Central memory CD8-positive, alpha-beta T cell (primary cell): Measurements from ENCODE around the gene TMEM200A.

Experiments
- ATAC-seq: fragments of 150-1000 bp; cut with Tn5 transposase; replicated peaks from 2 replicates; pipeline ENCODE4 v1.10.0; 2022; ENCODE audit warnings: mild to moderate bottlenecking, moderate FRiP score, moderate number of reproducible peaks; ENCODE audit not compliant: poor library complexity, severe bottlenecking; ENCODE audit errors: extremely low read depth
- DNase-seq, 2 donors: peaks; one replicate each; pipeline ENCODE4 v3.0.0; 2021; ENCODE audit warnings: low spot score in 2 of 2
- H3K27ac Mint-ChIP-seq: one replicate; pipeline ENCODE4 v1.8.0; 2022; ENCODE audit warnings: low read depth, mild to moderate bottlenecking, moderate library complexity, mixed read lengths
- H3K27me3 Mint-ChIP-seq: one replicate; pipeline ENCODE4 v1.8.0; 2022; ENCODE audit warnings: mixed read lengths
- H3K36me3 Mint-ChIP-seq: one replicate; pipeline ENCODE4 v1.8.0; 2022; ENCODE audit warnings: mild to moderate bottlenecking, moderate library complexity, mixed read lengths; ENCODE audit not compliant: insufficient read depth
- H3K4me1 Mint-ChIP-seq: one replicate; pipeline ENCODE4 v1.8.0; 2022; ENCODE audit warnings: mixed read lengths
- H3K4me3 Mint-ChIP-seq: one replicate; pipeline ENCODE4 v1.8.0; 2022; ENCODE audit warnings: mild to moderate bottlenecking, moderate library complexity, mixed read lengths
- H3K9me3 Mint-ChIP-seq: one replicate; pipeline ENCODE4 v1.8.0; 2022; ENCODE audit warnings: mixed read lengths

TMEM200A gene

DNA sequence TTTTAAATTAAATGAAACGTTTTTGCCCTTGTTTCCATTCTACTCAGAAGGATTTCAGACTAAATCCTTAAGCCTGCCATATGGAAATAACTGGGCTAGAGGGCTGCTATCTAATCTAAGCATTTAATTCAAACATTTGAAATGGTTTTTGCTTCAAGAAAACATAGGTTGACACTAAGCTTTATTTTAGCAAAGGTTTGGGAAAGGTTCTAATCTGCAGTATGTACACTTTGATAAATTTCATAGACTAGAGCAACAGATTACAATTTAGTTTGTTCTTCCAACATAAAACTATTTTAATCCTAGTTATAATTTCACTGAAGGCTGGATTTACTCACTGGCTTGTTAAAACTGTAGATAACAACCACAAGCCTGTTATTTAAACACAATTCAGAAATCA, 72.1 kb downstream of the TMEM200A start:
- Mint-ChIP-seq H3K27me3 (no peaks in the 10 kb centered on the region), H3K4me1 (no peaks in the 10 kb centered on the region), H3K27ac (no peak overlapping the region), H3K9me3 (no peaks in the 10 kb centered on the region), H3K36me3 (no peaks in the 10 kb centered on the region), H3K4me3 (no peak overlapping the region)
- DNase-seq: no peak
- no peak for ATAC-seq

- ATAC-seq (no peak), DNase-seq (no peak)
- Mint-ChIP-seq H3K27me3 (no peaks in the 10 kb centered on the region), H3K9me3 (no peaks in the 10 kb centered on the region), H3K4me1 (no peaks in the 10 kb centered on the region), H3K27ac (no peak overlapping the region), H3K36me3 (no peaks in the 10 kb centered on the region), H3K4me3 (no peak overlapping the region)
These were observed 81.6 kb downstream of the TMEM200A start for GRCh38 chr6:130447374-130447773.

DNA sequence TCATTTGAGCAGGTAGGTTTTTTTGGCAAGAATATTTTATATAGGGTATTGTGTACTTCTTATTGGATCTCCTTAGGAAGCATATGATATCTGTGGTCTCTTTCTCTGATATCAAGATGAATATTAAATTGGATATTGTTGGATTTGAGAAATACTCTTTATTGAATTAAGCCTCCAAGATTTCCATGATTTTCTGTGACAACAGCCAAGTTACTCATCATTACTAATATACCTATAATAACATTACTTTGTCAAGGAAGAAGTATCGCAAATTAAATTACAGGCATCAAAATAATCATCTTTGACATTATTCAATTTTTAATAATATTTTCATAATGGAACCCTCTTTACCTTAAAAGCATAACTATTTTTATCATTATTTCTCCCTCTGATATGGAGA, 86.5 kb downstream of the TMEM200A start:
- Mint-ChIP-seq H3K27me3 (no peaks in the 10 kb centered on the region), H3K36me3 (no peaks in the 10 kb centered on the region), H3K9me3 (no peaks in the 10 kb centered on the region), H3K4me1 (no peaks in the 10 kb centered on the region), H3K4me3 (no peak overlapping the region), H3K27ac (peak overlapping the region; percentile 88)
- DNase-seq (no peak), ATAC-seq (no peak)

- Mint-ChIP-seq H3K27me3 (no peaks in the 10 kb centered on the region), H3K4me1 (no peaks in the 10 kb centered on the region), H3K27ac (peak overlapping the region; percentile 88), H3K4me3 (no peak overlapping the region), H3K9me3 (no peaks in the 10 kb centered on the region), H3K36me3 (no peaks in the 10 kb centered on the region)
- ATAC-seq (peak; percentile 94), DNase-seq (peak in 1 of 2 donors; percentile 20)
These were observed 87.4 kb downstream of the TMEM200A start for GRCh38 chr6:130453230-130453629.

- no peak for ATAC-seq
- no peaks in the 10 kb centered on the region for H3K27me3 Mint-ChIP-seq
- no peaks in the 10 kb centered on the region for H3K9me3 Mint-ChIP-seq
- no peak overlapping the region for H3K4me3 Mint-ChIP-seq
- H3K4me1 Mint-ChIP-seq: peaks cover 5% of the 10 kb centered on the region
- H3K36me3 Mint-ChIP-seq: no peaks in the 10 kb centered on the region
- H3K27ac Mint-ChIP-seq: no peak overlapping the region
- DNase-seq: no peak
These were observed 91.8 kb downstream of the TMEM200A start for GRCh38 chr6:130457605-130458004.

GRCh38 chr6:130459316-130459715, 93.5 kb downstream of the TMEM200A start:
- H3K4me3 Mint-ChIP-seq: no peak overlapping the region
- H3K36me3 Mint-ChIP-seq: no peaks in the 10 kb centered on the region
- DNase-seq (no peak), ATAC-seq (no peak)
- H3K27me3 Mint-ChIP-seq: no peaks in the 10 kb centered on the region
- H3K27ac Mint-ChIP-seq: no peak overlapping the region
- H3K4me1 Mint-ChIP-seq: peaks cover 5% of the 10 kb centered on the region
- H3K9me3 Mint-ChIP-seq: no peaks in the 10 kb centered on the region

DNA sequence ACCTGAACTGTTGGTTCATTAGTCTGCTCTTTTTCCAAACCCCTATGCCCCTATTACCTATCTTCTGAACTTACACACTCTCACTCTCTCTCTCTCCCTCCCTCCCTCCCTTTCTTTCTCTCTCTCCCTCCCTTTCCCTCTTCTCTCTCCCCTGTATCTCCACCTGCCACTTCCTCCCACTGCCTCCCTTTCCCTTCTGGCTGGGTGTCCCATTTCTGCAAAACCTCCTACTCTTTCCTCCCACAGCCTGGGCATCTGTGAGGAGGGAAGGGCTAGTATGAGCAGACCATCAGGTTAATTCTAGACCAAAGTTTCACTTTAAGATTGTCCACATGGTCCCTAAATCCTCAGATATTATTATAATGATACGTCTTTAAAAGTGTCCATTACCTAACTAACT, 95.1 kb downstream of the TMEM200A start:
- ATAC-seq (no peak), DNase-seq (no peak)
- H3K27me3 Mint-ChIP-seq: no peaks in the 10 kb centered on the region
- H3K4me3 Mint-ChIP-seq: no peak overlapping the region
- H3K27ac Mint-ChIP-seq: no peak overlapping the region
- no peaks in the 10 kb centered on the region for H3K9me3 Mint-ChIP-seq
- no peaks in the 10 kb centered on the region for H3K36me3 Mint-ChIP-seq
- H3K4me1 Mint-ChIP-seq: peaks cover 16% of the 10 kb centered on the region

DNA sequence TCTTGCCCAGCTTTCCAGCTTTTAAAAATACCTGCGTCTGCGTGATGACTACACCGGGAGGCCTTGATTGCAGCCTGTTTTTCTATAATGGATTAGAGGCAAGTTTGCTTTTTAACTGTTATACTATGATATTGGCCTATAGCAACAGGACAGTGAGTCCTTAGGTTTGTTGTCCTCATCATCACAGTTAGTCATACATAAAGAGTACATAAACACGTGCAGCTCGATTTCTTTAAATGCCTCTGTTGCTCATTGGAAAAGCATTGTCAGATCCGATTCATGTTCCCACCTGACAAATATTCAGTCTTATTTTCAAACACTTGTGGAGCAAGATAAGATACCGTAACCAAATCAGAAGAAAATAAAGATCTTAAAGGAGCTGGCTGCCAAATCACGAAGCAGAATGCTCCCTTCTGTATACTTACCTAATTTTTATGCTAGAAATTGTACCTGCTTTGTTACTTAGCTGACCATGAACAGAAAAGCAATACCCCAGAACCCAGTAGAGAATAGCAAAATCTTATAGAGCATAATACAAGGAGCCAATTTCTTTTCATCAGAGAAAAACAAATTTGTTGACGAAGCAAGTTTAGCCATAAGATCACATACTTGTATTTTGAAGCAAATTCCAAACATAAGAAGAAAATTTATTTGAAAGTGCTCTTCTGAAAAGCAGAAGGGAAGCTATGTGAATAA, 100.4 kb downstream of the TMEM200A start:
- no peak for ATAC-seq
- no peak overlapping the region for H3K27ac Mint-ChIP-seq
- no peak overlapping the region for H3K4me3 Mint-ChIP-seq
- H3K36me3 Mint-ChIP-seq: peaks cover 2% of the 10 kb centered on the region
- no peaks in the 10 kb centered on the region for H3K27me3 Mint-ChIP-seq
- H3K9me3 Mint-ChIP-seq: no peaks in the 10 kb centered on the region
- DNase-seq: no peak
- peaks cover 31% of the 10 kb centered on the region for H3K4me1 Mint-ChIP-seq

DNA sequence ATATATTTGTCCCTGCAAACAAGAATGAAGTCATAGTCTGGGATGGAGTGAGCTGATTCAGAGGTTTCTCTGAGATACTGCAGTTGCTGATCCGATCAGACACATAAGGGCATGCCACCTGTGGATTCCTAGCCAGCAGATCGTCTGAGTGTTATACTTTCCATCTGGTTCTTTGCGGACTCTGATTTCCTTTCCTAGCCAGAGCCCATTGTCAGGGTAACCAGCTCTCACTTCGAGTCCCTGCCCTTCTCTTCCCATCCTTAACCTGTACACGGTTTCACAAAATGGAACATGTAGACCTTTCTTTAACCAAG, 100.9 kb downstream of the TMEM200A start:
- Mint-ChIP-seq H3K4me1 (peaks cover 29% of the 10 kb centered on the region), H3K36me3 (peaks cover 2% of the 10 kb centered on the region), H3K4me3 (no peak overlapping the region), H3K27ac (no peak overlapping the region), H3K27me3 (no peaks in the 10 kb centered on the region), H3K9me3 (no peaks in the 10 kb centered on the region)
- DNase-seq (no peak), ATAC-seq (no peak)

- Mint-ChIP-seq H3K9me3 (peaks cover under 1% of the 10 kb centered on the region), H3K36me3 (peaks cover 3% of the 10 kb centered on the region), H3K27me3 (no peaks in the 10 kb centered on the region), H3K4me3 (no peak overlapping the region), H3K27ac (peak overlapping the region; percentile 1), H3K4me1 (peaks cover 26% of the 10 kb centered on the region)
- DNase-seq: no peak
- peak; percentile 63 for ATAC-seq
These were observed 101.6 kb downstream of the TMEM200A start for GRCh38 chr6:130467146-130468050.

GRCh38 chr6:130470766-130471165, 104.9 kb downstream of the TMEM200A start:
- Mint-ChIP-seq H3K27me3 (no peaks in the 10 kb centered on the region), H3K36me3 (peaks cover 4% of the 10 kb centered on the region), H3K4me3 (no peak overlapping the region), H3K27ac (no peak overlapping the region), H3K9me3 (peaks cover 7% of the 10 kb centered on the region), H3K4me1 (peaks cover 15% of the 10 kb centered on the region)
- ATAC-seq (no peak), DNase-seq (no peak)

- Mint-ChIP-seq H3K4me3 (no peak overlapping the region), H3K9me3 (peaks cover 12% of the 10 kb centered on the region), H3K36me3 (peaks cover 2% of the 10 kb centered on the region), H3K27me3 (no peaks in the 10 kb centered on the region), H3K27ac (no peak overlapping the region), H3K4me1 (no peaks in the 10 kb centered on the region)
- DNase-seq (no peak), ATAC-seq (no peak)
These were observed 108.1 kb downstream of the TMEM200A start for GRCh38 chr6:130473886-130474285.
